Measurements from ENCODE around the gene PRPS1L1. TPM values are rescaled to one million over a fixed set of nuclear protein-coding genes. Genes with fewer than 3 reads are reported as not detected.

Gene PRPS1L1
- total and polyA plus RNA-seq, 2 experiments from 2014 or later = not detected

- Histone ChIP-seq H3K4me2 (no peak overlapping the region), H3K79me2 (replicated peaks; ENCODE audit: insufficient read depth) (no peaks in the 10 kb centered on the region), H4K20me1 (replicated peaks; ENCODE audit: insufficient read depth) (no peaks in the 10 kb centered on the region), H3K4me1 (ENCODE audit: insufficient read depth) (0 out of 2 replicates have a peak, but pooled peaks cover 3% of the 10 kb centered on the region), H3K27ac (ENCODE audit: low read depth) (no peak overlapping the region), H3K36me3 (ENCODE audit: insufficient read depth) (no peaks in the 10 kb centered on the region), H3F3A (replicated peaks; ENCODE audit: low read depth) (no peaks in the 10 kb centered on the region), H2AFZ (no peak overlapping the region), H3K27me3 (ENCODE audit: insufficient read depth) (no peaks in the 10 kb centered on the region), H3K4me3 (no peak overlapping the region), H3K9me2 (ENCODE audit: insufficient read depth) (no peaks in the 10 kb centered on the region)
- Mint-ChIP-seq H3K4me1 (no peaks in the 10 kb centered on the region), H3K27ac (no peak overlapping the region), H3K27me3 (ENCODE audit: insufficient read depth, low read depth, poor library complexity) (no peaks in the 10 kb centered on the region), H3K9me3 (no peaks in the 10 kb centered on the region), H3K36me3 (ENCODE audit: low read depth) (no peaks in the 10 kb centered on the region), H3K4me3 (no peak overlapping the region)
- ATAC-seq = no peak
- TF ChIP-seq CREB1 (CRISPR knock-in tag; IDR thresholded peaks at IDR 0.05; ENCODE audit: low read depth) (no peak), CTCF (conservative IDR thresholded peaks at IDR 0.05; ENCODE audit: low read depth in 2 of 2) (no peak), POLR2AphosphoS5 (IDR thresholded peaks at IDR 0.05; ENCODE audit: low read depth) (no peak), ZNF114 (CRISPR knock-in tag; IDR thresholded peaks at IDR 0.05) (no peak), EZH2 (IDR thresholded peaks at IDR 0.05; ENCODE audit: low read depth, unreplicated experiment) (no peak), EZH2phosphoT487 (IDR thresholded peaks at IDR 0.05; ENCODE audit: unreplicated experiment) (no peak), ETS1 (IDR thresholded peaks at IDR 0.05) (no peak), STAT1 (IDR thresholded peaks at IDR 0.05; ENCODE audit: unreplicated experiment) (no peak), JUNB (IDR thresholded peaks at IDR 0.05; ENCODE audit: unreplicated experiment) (no peak), ZNF331 (CRISPR knock-in tag; IDR thresholded peaks at IDR 0.05; ENCODE audit: low read depth) (no peak), NANOG (IDR thresholded peaks at IDR 0.05; ENCODE audit: borderline replicate concordance) (no peak)
- TF ChIP-seq, protein P1, sequence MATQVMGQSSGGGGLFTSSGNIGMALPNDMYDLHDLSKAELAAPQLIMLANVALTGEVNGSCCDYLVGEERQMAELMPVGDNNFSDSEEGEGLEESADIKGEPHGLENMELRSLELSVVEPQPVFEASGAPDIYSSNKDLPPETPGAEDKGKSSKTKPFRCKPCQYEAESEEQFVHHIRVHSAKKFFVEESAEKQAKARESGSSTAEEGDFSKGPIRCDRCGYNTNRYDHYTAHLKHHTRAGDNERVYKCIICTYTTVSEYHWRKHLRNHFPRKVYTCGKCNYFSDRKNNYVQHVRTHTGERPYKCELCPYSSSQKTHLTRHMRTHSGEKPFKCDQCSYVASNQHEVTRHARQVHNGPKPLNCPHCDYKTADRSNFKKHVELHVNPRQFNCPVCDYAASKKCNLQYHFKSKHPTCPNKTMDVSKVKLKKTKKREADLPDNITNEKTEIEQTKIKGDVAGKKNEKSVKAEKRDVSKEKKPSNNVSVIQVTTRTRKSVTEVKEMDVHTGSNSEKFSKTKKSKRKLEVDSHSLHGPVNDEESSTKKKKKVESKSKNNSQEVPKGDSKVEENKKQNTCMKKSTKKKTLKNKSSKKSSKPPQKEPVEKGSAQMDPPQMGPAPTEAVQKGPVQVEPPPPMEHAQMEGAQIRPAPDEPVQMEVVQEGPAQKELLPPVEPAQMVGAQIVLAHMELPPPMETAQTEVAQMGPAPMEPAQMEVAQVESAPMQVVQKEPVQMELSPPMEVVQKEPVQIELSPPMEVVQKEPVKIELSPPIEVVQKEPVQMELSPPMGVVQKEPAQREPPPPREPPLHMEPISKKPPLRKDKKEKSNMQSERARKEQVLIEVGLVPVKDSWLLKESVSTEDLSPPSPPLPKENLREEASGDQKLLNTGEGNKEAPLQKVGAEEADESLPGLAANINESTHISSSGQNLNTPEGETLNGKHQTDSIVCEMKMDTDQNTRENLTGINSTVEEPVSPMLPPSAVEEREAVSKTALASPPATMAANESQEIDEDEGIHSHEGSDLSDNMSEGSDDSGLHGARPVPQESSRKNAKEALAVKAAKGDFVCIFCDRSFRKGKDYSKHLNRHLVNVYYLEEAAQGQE (IDR thresholded peaks at IDR 0.05; ENCODE audit: unreplicated experiment) = no peak
- TF ChIP-seq, protein P2, sequence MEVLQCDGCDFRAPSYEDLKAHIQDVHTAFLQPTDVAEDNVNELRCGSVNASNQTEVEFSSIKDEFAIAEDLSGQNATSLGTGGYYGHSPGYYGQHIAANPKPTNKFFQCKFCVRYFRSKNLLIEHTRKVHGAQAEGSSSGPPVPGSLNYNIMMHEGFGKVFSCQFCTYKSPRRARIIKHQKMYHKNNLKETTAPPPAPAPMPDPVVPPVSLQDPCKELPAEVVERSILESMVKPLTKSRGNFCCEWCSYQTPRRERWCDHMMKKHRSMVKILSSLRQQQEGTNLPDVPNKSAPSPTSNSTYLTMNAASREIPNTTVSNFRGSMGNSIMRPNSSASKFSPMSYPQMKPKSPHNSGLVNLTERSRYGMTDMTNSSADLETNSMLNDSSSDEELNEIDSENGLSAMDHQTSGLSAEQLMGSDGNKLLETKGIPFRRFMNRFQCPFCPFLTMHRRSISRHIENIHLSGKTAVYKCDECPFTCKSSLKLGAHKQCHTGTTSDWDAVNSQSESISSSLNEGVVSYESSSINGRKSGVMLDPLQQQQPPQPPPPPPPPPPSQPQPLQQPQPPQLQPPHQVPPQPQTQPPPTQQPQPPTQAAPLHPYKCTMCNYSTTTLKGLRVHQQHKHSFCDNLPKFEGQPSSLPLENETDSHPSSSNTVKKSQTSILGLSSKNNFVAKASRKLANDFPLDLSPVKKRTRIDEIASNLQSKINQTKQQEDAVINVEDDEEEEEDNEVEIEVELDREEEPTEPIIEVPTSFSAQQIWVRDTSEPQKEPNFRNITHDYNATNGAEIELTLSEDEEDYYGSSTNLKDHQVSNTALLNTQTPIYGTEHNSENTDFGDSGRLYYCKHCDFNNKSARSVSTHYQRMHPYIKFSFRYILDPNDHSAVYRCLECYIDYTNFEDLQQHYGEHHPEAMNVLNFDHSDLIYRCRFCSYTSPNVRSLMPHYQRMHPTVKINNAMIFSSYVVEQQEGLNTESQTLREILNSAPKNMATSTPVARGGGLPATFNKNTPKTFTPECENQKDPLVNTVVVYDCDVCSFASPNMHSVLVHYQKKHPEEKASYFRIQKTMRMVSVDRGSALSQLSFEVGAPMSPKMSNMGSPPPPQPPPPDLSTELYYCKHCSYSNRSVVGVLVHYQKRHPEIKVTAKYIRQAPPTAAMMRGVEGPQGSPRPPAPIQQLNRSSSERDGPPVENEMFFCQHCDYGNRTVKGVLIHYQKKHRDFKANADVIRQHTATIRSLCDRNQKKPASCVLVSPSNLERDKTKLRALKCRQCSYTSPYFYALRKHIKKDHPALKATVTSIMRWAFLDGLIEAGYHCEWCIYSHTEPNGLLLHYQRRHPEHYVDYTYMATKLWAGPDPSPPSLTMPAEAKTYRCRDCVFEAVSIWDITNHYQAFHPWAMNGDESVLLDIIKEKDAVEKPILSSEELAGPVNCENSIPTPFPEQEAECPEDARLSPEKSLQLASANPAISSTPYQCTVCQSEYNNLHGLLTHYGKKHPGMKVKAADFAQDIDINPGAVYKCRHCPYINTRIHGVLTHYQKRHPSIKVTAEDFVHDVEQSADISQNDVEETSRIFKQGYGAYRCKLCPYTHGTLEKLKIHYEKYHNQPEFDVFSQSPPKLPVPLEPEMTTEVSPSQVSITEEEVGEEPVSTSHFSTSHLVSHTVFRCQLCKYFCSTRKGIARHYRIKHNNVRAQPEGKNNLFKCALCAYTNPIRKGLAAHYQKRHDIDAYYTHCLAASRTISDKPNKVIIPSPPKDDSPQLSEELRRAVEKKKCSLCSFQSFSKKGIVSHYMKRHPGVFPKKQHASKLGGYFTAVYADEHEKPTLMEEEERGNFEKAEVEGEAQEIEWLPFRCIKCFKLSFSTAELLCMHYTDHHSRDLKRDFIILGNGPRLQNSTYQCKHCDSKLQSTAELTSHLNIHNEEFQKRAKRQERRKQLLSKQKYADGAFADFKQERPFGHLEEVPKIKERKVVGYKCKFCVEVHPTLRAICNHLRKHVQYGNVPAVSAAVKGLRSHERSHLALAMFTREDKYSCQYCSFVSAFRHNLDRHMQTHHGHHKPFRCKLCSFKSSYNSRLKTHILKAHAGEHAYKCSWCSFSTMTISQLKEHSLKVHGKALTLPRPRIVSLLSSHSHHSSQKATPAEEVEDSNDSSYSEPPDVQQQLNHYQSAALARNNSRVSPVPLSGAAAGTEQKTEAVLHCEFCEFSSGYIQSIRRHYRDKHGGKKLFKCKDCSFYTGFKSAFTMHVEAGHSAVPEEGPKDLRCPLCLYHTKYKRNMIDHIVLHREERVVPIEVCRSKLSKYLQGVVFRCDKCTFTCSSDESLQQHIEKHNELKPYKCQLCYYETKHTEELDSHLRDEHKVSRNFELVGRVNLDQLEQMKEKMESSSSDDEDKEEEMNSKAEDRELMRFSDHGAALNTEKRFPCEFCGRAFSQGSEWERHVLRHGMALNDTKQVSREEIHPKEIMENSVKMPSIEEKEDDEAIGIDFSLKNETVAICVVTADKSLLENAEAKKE (CRISPR knock-in tag; IDR thresholded peaks at IDR 0.05) = no peak
- no peak for DNase-seq (ENCODE audit: low spot score)
Observed at GRCh38 chr7:18030758-18031157, 3.1 kb upstream of the PRPS1L1 start.
